ENCODE results near the gene RAB40C.

Gene RAB40C

DNA sequence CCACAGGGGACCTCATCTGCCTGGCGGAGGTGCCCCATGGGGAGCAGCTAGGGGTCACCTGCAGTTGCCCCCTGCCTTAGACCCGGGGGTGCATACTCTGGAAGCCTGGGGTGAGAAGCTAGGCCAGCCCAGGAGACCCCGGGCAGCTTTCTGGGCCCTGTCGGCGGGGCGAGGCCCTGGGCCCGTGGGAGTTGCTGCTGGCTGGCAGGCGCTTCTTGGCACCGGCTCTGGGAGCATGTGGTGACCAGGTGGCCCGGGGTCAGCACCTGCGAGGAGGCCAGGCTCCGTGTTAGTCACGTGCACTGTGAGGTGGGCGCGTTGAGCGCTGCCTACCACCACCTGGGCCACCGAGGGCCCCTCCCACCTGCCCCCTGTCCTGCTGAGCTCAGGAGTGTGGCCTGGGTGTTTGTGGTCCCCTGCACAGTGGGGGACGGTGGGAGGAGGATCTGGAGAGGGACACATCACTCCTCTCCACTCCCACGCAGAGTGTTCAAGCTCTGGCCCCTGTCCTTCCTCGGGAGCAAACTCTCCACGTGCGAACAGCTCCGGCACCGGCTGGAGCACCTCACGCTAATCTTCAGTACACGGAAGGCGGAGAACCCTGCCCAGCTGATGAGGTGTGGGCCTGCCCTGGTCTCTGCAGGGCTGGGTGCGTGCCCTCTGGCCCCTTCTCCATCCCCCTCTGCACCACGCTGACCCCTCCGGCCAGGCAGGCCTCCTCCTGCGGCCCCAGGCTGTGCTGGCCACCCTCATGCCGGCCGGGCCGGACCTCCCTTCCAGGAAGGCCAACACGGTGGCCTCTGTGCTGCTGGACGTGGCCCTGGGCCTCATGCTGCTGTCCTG, 14.3 kb upstream of the RAB40C start:
- no peak for DNase-seq

- no peak for DNase-seq
Measured at GRCh38 chr16:576197-576822, 13.6 kb upstream of the RAB40C start.

- no peak for DNase-seq
Measured at GRCh38 chr16:576823-577201, 13.1 kb upstream of the RAB40C start.

DNA sequence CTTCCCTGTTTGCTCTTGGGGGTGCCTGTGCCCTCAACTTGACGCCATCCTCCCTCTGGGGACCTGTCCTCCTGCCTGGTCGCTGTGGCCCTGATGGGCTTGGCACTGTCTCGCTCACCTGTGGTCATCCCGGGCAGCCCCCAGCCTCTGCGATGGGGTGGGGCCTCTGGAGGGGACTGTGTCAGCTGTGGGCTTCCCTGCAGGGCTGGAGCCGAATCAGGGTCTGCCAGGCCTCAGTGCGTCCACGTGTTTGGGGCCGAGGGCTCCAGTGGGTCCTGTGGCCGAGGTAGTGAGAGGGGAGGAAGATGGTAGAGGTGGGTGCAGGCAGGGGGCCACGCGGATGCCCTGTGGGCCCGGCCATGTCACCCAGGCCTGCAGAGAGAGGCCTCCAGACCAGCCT, 12.1 kb upstream of the RAB40C start:
- DNase-seq = no peak

GRCh38 chr16:578232-578869, 11.5 kb upstream of the RAB40C start:
- DNase-seq = no peak

DNA sequence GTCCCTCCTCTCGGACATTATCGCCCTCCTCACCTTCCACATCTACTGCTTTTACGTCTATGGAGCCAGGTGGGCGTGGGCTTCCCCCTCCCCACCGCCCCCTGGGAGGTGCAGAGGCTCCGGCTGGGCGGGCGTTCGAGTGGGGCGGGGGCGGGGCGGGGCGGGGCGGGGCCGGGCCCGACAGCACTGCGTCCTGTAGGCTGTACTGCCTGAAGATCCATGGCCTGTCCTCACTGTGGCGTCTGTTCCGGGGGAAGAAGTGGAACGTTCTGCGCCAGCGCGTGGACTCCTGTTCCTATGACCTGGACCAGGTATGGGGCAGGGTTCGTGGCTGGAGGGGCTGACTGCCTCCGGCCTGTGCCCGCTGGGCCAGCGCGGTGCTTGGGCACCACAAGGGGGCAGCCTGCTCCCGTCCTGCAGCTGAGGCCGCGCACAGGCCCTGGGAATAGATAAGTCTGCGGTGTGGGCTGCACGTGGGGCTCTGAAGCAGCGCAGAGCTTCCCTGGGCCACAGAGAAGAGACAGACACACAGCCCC, 10.9 kb upstream of the RAB40C start:
- DNase-seq = peak; percentile 74

DNA sequence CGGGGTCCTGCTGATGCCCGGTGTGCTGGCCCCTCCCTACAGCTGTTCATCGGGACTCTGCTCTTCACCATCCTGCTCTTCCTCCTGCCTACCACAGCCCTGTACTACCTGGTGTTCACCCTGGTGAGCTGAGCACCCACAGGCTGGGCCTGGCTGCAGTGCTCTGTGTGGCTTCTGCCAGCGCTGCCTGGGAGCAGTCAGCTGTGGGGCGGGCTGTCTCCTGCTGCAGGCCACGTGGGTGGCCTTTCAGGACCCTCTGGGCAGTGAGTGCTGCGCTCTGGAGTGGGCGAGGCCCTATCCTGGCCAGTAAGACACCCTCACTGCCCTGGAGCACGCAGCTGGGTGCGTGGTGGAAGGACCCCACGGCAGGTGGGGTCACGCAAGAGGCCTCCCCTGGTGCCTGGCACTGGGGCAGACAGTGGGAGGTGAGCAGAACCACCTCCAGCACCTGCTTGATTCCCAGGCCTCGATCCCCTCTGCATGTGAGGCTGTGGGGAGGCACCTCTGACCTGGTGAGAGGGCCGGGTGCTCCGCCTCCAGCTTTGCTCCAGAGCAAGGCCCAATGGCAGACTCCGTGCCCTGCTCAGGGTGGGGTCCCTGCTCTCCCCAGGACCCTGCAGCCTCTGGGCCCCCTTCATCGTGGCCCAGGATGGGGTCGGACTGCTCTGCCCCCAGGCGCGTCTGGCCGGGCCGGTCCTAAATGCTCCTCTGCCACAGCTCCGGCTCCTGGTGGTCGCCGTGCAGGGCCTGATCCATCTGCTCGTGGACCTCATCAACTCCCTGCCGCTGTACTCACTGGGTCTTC, 9.5 kb upstream of the RAB40C start:
- no peak for DNase-seq

DNA sequence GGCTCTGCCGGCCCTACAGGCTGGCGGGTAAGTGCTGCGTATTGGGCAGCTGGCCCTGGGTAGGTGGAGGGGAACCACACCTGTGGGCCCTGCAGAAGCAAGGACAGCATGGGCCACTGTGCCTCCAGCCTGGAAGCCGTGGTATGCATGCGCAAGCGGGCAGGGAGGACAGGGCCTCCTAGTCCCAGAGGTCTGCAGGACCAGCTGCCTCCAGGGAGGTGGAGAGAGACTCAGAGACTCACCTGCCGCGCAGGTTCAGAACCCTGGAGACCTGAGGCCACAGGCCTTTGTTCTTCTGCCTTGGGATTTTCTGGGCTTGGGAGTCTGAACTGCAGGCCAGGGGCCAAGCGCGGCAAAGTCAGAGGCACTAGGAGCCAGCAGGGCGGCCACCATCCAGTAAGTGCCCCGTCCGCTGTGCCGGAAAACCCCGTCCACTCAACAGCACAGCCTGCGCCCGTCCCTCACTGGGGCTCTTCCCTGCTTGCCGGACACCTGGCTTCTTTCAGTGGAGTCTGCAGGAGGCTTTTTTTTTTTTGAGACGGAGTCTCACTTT, 8.8 kb upstream of the RAB40C start:
- DNase-seq = no peak

- DNase-seq = no peak
Measured at GRCh38 chr16:582218-582613, 7.7 kb upstream of the RAB40C start.

DNA sequence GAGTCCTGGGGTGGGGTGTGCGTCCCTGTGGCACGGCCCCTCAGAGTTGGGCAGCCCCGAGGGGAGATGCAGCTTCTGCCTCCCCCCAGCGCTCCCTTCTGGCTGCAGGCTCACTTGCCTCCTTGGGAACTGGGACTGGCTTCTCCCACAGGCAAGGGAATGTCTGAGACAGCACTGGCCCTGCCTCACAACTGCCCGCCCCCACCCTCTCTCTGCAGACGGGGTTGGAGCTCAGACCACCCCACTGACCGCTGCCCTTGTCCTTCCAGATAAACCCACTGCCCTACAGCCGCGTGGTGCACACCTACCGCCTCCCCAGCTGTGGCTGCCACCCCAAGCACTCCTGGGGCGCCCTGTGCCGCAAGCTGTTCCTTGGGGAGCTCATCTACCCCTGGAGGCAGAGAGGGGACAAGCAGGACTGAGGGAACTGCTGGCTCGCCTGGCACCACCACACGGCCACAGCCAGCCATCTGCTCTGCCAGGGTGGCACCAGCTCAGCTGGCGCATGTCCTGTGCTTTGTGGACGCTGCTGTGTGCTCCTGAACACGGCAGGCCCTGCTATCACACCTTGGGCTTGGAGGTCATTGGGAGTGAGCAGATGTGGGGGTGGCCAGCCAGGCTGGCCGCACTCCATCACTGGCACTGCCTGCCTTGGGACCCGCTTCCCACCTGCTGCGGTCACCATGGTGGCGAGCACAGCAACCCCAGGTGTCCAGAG, 7.1 kb upstream of the RAB40C start:
- no peak for DNase-seq

GRCh38 chr16:583470-583814, 6.4 kb upstream of the RAB40C start:
- DNase-seq = no peak

GRCh38 chr16:583815-584591, 5.9 kb upstream of the RAB40C start:
- no peak for DNase-seq

- no peak for DNase-seq
Measured at GRCh38 chr16:585351-585750, 4.5 kb upstream of the RAB40C start.

GRCh38 chr16:586047-586644, 3.7 kb upstream of the RAB40C start:
- no peak for DNase-seq

DNA sequence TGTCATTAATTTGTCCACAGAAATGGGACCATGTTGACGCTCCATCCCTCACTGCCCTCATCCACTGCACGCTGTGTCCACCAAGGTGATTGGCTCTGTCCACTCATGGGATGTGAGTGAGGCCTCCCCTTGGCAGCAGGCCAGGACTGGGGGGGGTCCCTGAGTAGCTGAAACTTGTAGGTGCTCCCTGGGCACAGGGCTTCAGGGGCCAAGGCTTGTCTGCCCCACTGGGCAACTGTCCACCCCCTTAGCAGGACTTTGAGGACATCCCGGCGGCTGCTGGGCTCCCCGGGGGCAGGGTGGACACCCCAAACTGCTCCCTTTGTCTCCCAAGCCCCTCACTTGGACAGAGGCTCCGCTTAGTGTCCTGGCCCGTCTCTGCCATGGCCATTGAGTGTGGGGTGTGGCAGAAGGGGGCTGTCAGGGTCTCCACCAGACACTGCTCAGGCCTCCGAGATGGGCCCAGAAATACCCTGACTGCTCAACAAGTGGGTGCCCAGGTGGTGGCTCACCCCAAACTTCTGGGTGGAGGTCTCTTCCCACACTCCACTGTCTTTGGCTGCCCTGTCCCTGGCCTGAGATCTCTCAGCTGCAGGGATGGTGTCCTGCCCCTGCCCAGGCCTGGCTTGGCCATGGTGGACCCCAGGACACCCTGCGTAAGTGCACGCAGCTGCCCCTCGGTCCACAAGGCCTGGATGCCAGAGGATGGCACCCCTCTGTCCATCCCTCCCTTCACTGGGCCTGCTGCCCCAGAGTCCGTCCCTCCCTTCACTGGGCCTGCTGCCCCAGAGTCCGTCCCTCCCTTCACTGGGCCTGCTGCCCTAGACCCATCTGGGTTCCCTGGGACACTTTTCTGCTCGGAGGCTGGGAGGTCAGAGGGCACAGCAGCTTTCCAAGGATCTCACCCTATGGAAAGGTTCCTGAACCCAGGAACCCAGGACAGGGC, 2.9 kb upstream of the RAB40C start:
- DNase-seq = no peak

GRCh38 chr16:588639-588888, 1.3 kb upstream of the RAB40C start:
- DNase-seq = peak; percentile 64

GRCh38 chr16:588889-589657, 793 bp upstream of the RAB40C start:
- peak; percentile 98 for DNase-seq

DNA sequence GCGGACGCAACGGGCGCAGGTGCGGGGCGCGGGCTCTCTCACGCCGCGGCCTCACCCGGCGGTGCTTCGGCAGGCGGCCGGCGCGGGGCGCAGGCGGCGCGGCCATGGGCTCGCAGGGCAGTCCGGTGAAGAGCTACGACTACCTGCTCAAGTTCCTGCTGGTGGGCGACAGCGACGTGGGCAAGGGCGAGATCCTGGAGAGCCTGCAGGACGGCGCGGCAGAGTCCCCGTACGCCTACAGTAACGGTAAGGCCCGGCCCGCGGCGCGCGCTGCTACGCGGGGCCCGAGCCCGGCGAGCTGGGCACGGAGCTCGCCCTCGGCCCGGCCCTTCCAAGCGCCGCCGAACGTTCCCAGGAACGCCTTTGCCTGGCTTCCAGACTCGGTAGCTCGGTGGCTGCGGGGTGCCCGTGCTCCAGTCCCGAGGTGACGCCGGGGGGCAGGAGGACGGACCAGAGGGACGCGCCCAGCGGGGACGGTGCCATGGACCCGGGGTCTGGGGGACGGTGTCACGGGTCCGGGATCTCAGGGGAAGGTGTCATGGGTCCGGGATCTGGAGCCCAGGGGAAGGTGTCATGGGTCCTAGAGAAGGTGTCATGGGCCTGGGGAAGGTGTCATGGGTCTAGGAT, 435 bp downstream of the RAB40C start:
- DNase-seq = no peak

GRCh38 chr16:590815-591200, 942 bp downstream of the RAB40C start:
- DNase-seq = no peak
